NCI-H226 (cell line): ENCODE data around the gene KNDC1.

Experiments
- DNase-seq: peaks from one replicate; pipeline ENCODE4 v3.0.0-alpha.2; 2015

KNDC1 gene

DNA sequence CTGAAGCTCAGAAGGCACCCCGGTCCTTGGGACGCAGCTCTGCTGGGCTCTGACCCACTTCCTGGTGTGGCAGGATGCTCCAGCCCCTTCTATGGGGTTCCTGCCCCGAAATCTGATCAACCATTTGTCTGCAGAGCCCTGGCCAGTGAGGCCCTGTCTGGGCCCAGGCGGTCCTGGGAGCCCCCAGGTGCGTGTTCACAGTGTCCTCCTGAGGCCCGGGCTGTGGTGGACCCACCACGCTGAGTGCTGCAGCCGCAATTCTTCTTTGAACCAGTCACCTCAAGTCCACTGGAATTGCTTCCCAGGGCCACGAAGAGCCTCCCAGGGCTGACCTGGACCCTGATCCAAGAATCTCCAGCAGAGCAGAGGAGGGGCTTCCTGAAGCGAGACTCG lies 19.1 kb downstream of the KNDC1 start:
- no peak for DNase-seq

DNA sequence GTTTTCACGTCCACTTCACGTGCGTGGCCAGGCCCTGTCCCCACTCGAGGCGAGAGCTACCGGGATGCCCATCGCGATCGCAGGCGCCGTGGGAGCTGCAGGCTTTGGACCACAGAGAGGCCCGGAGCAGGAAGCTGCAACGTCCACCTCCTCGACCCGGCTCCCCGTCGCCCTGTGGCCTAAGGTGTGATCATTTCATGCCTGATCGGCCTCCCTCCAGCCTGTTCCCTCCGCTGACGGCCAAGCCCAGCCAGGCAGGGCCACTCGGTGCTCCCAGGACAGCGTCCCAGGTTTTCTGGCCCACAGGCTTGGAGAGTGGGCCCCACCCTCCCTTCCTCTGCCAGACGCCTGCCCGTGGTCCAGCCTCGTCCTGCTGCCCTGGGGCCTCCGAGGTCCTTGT lies 19.6 kb downstream of the KNDC1 start:
- no peak for DNase-seq

DNA sequence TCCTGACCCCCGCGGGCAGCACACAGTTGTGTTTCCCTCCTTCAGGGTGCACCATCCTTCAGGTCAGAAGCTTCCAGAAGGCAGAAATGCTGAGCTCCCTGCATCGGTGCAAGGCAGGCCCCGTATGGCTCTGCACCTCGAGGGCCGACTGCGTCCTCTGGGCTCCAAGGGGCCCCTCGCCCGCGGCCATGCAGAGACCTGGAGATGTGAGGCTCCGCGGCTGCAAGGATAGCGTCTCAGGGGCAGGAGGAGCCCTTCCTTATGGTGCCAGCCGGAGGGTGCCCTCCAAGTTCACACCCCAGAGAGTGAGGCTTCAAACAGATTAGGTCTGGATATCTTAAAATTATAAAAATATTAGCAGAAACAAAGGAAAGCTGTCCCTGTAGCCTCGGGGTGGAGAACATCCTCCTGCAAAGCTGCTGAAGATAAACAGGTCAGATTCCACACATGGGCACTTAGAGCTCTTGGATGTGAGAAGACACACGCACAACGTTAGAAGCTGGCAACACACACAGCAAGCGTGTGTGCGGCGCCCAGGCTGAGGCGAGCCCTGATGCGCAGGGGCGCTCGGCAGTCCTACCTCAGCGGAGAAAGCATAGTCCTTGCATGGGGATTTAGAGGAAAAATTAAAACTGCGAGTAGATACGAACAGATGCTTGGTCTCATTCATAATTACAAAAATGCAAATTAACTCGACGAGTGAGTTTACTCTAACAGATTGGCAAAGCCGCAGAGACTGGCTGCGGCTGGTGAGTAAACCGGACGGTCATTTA lies 20.4 kb downstream of the KNDC1 start:
- no peak for DNase-seq

DNA sequence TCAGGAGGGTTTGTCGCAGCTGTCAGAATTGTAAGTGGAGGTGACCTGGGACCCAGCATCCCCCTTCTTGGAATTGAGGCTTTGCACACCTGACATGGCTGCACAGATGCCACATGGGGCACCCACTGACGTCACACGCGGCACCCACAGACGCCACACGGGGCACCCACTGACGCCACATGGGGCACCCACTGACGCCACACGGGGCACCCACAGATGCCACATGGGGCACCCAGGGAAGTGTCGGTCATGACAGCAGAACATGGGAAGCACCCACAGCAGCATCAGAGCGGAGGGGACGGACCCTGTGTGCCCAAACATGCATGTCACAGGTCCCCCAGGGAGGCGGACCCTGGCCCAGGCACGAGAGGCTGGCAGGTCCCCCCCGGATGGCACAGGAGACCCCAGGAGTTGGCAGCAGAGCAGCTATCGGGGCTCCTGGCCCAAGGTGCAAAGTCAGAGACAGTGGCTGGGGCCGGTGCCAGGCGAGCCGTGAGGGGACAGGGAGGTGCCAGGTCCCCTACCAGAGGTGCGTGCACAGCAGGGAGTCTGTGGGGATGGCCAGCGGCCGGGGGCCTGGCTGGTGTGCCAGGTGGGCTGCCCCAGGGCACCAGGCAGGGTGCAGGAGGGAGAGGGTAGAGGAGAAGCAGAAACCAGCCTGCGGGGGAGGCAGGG lies 21.1 kb downstream of the KNDC1 start:
- no peak for DNase-seq

DNA sequence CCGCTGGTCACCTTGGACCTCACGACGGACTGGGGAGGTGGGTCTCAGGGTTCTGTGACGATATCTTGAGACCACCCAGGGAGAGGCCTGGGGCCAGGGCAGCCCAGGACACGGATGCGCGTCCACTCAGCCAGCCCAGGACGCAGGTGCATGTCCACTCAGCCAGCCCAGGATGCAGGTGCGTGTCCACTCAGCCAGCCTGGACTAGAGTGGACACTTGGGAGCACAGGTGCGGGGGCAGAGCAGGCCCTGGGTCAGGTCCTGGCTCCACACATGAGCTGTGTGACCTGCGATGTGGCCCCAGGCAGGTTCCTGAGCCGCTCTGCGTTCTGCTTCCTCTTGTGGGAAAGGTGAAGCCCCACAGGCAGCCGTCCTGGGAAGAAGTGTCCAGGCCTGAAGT lies 22.2 kb downstream of the KNDC1 start:
- DNase-seq, result no peak

DNA sequence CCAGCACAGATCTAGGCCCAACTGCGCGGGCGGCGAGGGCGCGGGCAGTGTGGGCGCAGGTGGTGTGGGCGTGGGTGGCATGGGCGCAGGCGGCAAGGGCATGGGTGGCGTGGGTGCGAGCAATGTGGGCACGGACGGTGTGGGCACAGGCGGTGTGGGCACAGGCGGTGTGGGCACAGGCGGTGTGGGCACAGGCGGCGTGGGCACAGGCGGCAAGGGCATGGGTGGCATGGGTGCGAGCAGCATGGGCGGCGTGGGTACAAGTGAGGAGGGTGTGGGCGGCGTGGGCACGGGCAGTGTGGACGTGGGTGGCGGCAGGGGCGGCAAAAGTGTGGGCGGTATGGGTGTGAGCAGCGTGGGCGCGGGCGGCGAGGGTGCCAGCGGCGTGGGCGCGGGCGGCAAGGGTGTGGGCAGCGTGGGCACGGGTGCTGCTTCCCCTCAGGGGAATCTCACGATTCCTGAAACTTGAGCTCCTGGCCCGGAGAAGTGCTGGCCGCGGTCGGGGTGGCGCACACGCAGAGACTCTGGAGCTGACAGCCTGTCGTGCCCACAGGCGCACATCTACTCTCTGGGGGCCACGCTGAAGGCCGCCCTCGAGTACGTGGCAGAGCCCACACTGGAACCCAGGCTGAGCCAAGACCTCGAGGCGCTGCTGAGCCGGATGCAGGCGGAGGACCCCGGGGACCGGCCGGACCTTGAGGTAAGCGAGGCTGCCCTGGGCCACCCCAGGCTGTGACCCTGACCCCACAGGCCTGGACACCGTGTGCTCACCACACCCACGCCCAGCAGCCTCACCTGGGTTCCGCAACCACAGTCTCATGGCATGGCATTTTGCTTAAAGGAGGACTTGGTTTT lies 23.0 kb downstream of the KNDC1 start:
- DNase-seq, result no peak

DNA sequence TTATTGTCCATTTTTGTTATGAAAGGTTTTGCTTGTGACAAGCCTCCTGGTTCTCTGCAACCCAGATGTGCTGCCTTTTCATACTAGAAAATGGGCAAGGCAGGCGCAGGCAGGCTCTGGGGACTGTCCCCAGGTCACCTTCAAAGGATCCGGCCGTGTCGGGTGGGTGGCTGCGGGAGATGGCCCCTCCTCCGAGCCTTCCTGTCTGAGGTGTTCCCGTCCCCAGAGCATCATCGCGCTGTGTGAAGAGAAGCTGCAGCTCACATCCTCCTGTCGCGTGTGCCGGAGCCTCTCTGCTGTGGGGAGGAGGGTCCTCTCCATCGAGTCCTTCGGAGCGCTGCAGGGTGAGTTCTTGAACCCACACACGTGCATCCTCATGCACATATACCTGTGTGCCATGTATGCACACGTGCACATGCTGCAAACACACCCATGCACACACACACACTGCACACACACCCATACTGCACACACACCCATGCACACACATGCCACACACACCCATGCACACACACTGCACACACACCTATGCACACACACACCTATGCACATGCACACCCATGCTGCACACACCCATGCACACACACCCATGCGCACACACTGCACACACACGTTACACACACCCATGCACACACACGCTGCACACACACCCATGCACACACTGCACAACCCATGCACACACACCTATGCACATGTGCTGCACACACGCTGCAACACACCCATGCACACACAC lies 23.8 kb downstream of the KNDC1 start:
- no peak for DNase-seq

DNA sequence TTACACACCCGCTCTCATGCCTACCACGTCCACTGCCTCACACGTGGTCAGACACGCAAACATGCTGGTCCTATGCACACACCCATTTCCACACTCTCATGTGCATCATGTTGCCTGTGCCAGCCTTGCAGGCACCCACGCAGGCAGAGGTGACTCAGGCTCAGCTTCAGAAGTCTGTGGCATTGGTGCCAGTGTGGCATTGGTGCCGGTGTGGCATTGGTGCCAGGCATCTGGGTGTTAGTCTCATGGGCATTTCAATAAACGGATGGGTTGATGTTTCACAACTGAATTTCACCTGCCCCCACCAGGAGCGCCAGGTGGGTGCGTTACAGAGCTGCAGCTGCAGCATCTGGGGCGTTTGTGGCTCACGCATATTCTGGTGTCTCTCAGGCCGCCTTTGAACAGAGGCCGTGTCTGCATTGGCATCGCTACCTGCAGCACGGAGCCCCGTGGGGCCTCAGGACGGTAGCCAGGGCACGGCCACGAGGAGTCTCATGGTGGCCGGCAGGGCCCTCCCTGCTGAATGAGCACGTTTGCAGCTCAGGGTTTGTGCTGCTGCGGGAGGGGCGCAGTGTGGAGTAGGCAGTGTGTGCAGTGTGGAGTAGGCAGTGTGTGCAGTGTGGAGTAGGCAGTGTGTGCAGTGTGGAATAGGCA lies 24.7 kb downstream of the KNDC1 start:
- DNase-seq, result no peak

DNA sequence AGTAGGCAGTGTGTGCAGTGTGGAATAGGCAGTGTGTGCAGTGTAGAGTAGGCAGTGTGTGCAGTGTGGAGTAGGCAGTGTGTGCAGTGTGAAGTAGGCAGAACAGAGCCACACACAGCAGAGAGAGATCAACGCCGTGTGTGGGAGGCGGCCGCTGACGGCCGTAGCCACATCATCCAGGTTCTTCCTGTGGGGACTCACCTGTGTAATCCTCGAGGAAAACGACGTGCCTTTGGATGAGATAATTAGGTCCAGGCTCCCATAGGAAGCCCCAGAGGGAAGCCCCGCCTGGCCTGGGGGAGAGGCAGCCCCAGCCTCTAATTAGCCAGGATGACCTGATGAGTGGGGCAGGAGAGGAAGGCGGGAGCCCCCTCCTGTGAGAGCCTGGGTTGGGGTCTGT lies 25.4 kb downstream of the KNDC1 start:
- no peak for DNase-seq

DNA sequence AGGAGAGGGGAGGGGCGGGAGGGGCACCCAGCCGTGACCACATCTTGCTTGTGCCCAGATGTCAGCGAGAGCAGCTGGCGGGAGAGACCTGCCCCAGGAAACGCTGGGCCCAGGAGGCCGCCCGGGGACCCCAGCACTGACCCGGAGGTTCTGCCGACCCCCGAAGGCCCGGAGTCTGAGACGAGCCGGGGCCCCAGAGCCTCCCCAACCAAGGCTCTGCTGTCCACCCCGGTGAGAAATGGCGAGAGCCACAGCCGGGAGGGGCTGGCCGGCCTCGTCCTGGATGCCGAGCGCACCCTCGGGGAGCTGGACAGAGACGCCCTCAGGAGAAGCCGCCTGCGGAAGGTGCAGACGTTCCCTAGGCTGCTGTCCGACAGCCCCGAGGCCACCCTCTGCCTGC lies 25.9 kb downstream of the KNDC1 start:
- DNase-seq, result no peak

DNA sequence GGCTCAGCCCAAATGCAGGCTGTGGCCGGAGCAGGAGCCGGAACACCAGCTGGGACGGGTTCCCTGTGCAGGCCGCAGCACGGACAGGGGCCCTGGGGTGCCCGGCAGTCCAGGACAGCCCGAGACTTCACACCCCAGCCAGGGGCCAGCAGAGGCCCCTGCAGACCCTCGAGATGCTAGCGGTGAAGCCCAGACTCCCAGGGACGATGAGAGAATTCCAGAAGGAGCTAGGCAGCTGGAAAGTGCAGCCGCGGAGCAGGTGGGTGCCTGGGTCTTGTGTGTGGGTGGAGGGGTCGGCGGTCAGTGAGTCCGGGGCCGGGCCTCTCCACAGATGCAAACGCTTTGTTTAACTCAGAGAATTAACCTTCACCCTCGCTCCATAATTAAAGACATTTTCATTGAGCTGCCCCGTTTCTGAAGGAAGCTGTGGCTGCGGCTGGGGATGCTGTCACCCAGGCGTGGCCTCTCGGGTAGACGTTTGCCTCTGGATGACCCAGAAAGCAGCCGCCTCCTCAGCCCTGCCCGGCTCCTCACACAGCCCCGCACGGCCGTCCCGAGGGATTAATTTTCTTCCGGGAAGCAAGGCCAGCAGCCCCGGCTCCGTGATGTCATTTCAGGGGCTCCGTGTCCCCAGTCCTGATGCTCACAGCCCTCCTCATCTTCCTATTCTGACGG lies 26.5 kb downstream of the KNDC1 start:
- no peak for DNase-seq

DNA sequence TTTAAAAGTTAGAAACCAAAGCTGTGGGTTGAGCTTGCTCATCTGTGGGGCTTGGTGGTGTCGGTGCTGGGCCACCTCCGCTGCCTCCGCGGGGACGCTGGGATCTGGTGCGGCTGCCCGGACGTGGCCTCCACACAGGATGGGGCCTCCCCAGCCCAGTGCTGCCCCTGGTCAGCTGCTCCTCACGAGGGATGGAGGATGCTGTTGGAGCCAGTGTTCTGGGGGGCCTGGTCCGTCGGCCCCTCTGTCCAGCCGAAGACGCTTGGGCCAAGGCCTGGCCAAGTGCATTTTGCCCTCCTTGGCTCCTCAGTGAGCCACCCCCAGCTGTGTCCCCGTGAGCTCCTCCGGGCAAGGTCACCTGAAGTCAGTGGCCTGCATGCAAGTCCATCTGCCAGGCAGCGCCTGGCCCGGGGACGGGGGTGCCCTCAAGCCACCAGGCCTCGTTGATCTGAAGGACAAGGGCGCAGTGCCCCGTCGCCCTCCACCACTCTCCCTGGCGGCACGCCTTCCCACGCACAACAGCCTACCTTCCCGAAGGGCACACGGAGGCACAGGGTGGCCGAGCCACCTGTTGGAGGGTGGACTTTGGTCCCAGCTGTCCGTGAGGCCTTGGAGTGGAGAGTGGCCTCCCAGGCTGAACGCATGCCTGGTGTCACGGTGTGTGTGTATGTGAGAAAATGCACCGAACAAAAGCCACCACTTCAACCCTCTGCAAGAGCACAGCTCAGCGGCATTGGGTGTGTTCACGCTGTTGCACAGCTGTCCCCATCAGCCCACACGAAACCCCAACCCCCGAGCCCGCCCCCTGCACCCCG lies 27.3 kb downstream of the KNDC1 start:
- no peak for DNase-seq

DNA sequence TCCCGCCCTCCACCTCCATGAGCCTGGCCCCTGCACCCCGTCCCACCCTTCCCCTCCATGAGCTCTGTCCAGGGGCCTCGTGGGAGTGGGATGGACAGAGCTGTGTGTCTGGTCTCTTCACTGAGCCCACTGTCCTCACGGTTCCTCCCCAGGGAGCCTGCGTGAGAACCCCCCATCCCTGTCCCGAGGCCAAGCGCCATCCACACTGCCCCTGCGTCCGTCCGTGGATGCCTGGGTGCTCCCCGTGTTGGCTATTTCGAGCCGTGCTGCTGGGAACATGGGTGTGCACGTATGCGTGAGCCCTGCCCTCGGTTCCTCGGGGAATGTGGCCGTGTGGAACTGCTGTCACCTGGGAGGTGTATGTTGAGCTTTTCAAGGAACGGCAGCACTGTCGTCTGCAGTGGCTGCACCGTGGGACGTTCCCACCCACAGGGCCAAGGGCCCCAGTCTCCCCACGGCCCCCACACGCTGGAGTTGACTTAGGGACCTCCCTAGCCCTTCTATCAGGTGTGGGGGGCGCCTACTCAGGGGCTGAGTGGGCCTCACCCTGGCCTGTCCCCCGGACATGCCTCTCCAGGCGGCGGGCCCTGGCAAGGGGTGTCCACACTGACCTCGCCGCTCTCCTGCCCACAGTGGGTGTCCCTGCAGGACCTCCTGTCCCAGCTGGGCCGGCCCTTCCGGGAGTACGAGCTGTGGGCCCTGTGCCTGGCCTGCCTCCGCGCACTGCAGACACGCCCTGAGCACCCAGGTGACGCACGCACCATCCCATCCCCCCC lies 28.1 kb downstream of the KNDC1 start:
- DNase-seq, result no peak

DNA sequence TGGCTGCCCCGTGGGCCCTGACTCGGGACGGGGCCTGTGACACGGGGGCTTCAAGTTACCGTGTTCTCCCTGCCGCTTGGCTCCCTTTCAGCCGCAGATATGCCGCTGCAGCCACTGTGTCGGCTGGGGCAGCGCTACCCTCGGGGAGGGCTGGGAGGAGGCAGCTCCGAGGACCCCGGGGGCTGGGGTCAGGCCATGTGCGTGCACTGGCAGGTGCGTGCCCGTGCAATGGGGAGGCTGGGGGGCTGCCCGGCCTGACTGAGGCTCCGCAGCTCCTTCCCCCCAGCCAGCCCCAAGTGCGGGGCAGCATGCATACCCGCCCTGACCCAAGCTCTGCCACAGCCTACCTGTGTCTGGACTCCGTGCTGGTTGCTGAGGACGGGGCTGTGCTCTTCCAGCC lies 29.2 kb downstream of the KNDC1 start:
- no peak for DNase-seq

DNA sequence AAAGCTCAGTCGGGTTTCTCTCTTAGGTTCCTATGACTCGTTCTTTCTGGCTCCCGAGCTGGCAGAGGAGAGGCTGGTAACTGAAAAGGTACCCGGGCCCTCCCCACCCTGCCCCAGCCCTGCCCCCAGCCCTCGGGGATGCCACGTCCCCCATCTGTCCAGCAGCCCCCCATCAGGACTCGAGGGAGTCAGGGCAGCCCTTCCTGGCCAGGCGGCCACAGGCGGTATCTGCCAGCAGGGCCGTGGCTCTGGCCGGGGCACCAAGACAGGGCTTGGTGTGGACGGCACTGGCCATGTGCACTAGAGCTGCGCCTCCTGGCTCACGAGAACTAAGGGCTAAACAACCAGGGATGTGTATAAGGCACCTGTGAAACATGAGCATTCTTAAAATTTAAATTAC lies 29.7 kb downstream of the KNDC1 start:
- no peak for DNase-seq

DNA sequence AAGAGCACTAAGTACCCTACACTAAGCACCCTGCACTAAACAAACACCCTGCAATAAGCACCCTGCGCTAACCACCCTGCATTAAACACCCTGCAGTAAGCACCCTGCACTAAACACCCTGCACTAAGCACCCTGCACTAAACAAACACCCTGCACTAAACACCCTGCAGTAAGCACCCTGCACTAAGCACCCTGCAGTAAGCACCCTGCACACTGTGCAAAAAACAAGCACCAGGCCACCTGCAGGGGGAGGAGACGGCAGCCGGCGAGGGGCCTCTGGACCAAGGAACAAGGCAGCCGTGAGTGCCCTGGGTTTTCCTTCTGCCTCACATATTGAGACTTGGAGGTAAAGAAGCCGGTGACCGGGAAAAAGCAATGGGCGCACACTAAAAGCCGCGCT lies 30.2 kb downstream of the KNDC1 start:
- DNase-seq, result no peak

DNA sequence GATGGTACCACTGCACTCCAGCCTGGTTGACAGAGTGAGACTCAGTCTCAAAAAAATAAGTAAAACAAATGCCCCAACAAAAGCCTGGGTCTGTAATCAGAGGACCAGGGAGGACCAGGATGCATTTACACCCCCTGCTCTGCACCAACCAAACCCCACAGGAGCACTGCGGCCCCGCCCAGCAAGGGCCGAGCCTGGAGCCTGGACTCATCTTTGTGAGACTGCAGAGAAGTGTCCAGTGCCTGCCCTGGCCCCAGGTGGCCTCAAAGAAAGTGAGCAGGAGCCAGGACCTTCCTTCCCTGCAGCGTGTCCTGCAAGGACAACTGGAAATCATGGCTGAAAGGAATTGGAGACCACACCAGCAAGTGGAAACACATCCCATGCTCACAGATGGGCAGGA lies 31.6 kb downstream of the KNDC1 start:
- DNase-seq, result no peak

DNA sequence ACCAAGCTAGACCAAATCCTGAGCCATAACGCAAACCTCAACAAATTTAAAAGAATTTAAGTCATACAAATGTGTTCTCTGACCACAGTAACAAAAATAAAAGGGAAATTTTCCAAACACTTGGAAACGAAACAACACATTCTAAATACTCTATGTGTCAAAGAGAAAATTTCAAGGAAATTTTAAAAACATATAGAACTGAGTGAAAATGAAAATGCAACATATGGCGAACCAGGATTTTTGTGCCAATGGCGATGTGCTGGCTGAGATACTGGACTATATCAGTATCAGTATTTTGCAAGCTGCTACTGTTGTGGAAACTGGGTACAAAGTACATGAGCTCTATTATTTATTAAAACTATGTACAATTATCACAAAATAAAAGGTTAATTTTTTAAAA lies 34.1 kb downstream of the KNDC1 start:
- no peak for DNase-seq

DNA sequence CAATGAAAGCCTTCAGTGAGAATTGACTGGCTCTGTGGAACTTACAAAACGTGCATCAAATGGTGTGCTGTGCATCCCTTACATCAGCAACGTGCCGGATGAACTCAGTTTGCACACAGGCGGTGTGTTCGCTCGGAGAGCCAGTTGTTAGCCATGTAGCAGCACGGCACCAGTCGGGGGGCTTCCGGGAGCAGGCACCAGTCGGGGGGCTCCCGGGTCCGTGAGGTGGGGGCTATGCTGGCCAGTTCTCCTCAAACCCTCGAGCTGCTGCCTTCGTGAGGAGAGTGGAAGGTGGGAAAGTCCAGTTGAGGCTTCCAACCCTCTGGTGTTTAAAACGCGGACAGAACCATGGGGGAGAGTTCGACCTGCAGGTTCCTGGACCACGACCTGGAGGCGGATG lies 35.1 kb downstream of the KNDC1 start:
- DNase-seq, result no peak

DNA sequence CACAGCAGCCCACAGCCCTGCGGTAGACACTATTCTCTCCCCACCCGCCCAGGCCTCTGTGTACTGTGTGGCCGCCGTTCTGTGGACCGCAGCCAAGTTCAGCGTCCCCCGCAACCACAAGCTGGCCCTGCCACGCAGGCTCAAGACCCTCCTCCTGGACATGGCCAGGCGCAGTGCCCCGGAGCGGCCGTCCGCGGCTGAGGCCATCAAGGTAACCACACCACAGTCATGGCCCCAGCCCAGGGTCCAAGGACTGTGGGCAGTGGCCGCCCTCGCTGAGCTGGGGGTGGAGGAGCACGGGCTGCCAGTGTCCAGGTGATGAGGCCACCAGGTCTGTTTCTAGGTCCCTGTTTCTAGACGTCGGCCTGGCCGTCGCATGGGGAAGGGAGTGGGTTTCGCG lies 35.6 kb downstream of the KNDC1 start:
- DNase-seq, result no peak
